Stomach (tissue), 4 donors: ENCODE data around the gene FLACC1.

ENCODE experiments used
- EP300 ChIP-seq: sonication (generic); formaldehyde crosslinking; IDR thresholded peaks from one replicate; pipeline ENCODE4 v1.6.1; 2017; ENCODE audit warnings: antibody characterized with exemption
- POLR2A ChIP-seq, 4 donors: fragments of 450-650 bp; IDR thresholded peaks; one replicate each; pipeline ENCODE4 v1.6.1; 2016; ENCODE audit warnings: antibody characterized with exemption in 4 of 4, control low read depth in 2 of 4, mild to moderate bottlenecking in 1 of 4, moderate library complexity in 1 of 4
- TF ChIP-seq, protein P1 (sequence below), 7 experiments: fragments of 450-650 bp in 4 of 7; fragments of 200-600 bp in 3 of 7; sonication (generic) in 3 of 7; IDR thresholded peaks; one replicate each; pipeline ENCODE4 v1.5.1; 2016 to 2019; ENCODE audit warnings: antibody characterized with exemption in 7 of 7, control low read depth in 2 of 7, mild to moderate bottlenecking in 1 of 7

DNA sequence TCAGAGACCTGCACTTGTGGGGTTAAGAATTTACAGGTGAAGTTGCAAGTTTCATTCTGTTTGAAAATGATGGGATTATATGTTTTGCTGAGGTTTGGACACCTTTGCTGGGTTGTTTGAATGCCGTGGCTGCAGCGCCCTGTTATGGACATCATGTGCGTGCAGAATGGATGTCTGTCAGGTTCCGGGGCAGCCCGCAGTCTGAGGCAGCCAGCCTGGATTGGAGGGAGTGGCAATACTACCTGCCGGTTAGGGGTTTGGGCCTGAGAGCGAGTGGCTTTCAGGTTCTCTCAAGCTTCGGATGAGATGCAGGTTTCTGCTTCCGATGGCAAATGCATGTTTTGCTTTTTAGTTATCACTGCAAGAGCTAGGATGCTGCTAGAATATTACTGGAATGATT is 95.7 kb downstream of the FLACC1 start:
- TF ChIP-seq POLR2A (IDR thresholded peaks at IDR 0.05) (no peak), EP300 (no peak)
- TF ChIP-seq, protein P1, sequence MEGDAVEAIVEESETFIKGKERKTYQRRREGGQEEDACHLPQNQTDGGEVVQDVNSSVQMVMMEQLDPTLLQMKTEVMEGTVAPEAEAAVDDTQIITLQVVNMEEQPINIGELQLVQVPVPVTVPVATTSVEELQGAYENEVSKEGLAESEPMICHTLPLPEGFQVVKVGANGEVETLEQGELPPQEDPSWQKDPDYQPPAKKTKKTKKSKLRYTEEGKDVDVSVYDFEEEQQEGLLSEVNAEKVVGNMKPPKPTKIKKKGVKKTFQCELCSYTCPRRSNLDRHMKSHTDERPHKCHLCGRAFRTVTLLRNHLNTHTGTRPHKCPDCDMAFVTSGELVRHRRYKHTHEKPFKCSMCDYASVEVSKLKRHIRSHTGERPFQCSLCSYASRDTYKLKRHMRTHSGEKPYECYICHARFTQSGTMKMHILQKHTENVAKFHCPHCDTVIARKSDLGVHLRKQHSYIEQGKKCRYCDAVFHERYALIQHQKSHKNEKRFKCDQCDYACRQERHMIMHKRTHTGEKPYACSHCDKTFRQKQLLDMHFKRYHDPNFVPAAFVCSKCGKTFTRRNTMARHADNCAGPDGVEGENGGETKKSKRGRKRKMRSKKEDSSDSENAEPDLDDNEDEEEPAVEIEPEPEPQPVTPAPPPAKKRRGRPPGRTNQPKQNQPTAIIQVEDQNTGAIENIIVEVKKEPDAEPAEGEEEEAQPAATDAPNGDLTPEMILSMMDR (IDR thresholded peaks at IDR 0.05) = no peak
